Activated naive CD8-positive, alpha-beta T cell treated with anti-CD3 and anti-CD28 coated beads, Interleukin-2, amount 10 ng/mL, durations not matched to agents 7 days and 5 days (primary cell): Measurements from ENCODE around the gene ESR2. TPM values are rescaled to one million over a fixed set of nuclear protein-coding genes. Genes with fewer than 3 reads are reported as not detected.
"Not testable (repeated sequence)": the region's sequence is repeated elsewhere in the genome, so short reads cannot be mapped to it uniquely, and the experiment has no call there.

Source experiments
- ATAC-seq: fragments of 150-1000 bp; cut with Tn5 transposase; one replicate; pipeline ENCODE4 v1.10.0; 2021; ENCODE audit warnings: low read depth, moderate library complexity
- POLR2A ChIA-PET: fragments of 350-600 bp; sonication (Branson Sonifier 250); formaldehyde crosslinking; loops from one replicate; lab custom pipeline; 2021; ENCODE audit warnings: antibody characterized with exemption; lab: Charles Lee
- DNase-seq: peaks from one replicate; pipeline ENCODE4 v3.0.0; 2021
- H3K27ac Mint-ChIP-seq: one replicate; pipeline ENCODE4 v1.8.0; 2022; ENCODE audit warnings: mild to moderate bottlenecking, mixed read lengths
- H3K27me3 Mint-ChIP-seq: one replicate; pipeline ENCODE4 v1.8.0; 2022; ENCODE audit warnings: mild to moderate bottlenecking, moderate library complexity, mixed read lengths
- H3K36me3 Mint-ChIP-seq: one replicate; pipeline ENCODE4 v1.8.0; 2021; ENCODE audit warnings: mild to moderate bottlenecking, mixed read lengths
- H3K4me1 Mint-ChIP-seq: one replicate; pipeline ENCODE4 v1.8.0; 2021; ENCODE audit warnings: mixed read lengths
- H3K4me3 Mint-ChIP-seq: one replicate; pipeline ENCODE4 v1.8.0; 2022; ENCODE audit warnings: mild to moderate bottlenecking, moderate library complexity, mixed read lengths
- H3K9me3 Mint-ChIP-seq: one replicate; pipeline ENCODE4 v1.8.0; 2021; ENCODE audit warnings: mixed read lengths
- total RNA-seq, 2 experiments: library from RNA; stranded (reverse); gene quantifications; one replicate each; pipeline ENCODE4 v1.2.3, GENCODE V29; 2021

ESR2 gene
- total RNA-seq, result under 1 TPM in 1 of 2 experiments, not detected in 1; 0.11 TPM

- no peaks in the 10 kb centered on the region for H3K36me3 Mint-ChIP-seq
- peak; percentile 50 for ATAC-seq
- H3K27me3 Mint-ChIP-seq, result peaks cover 28% of the 10 kb centered on the region
- H3K4me1 Mint-ChIP-seq, result peaks cover 17% of the 10 kb centered on the region
- DNase-seq, result peak; percentile 55
- H3K4me3 Mint-ChIP-seq, result peak within 1 kb of the TSS; percentile 81
- no peak within 1 kb of the TSS for H3K27ac Mint-ChIP-seq
- POLR2A ChIA-PET, result no interaction called here
- no peaks in the 10 kb centered on the region for H3K9me3 Mint-ChIP-seq
Measured at GRCh38 chr14:64293976-64294671, at the start of gene ESR2. Gene ESR2, minus strand, starts transcription at chr14:64294371. Its CDS starts 11,386 bp downstream, at chr14:64282985.

GRCh38 chr14:64340560-64341196 lies 46.5 kb upstream of the ESR2 start:
- peaks cover 10% of the 10 kb centered on the region for H3K9me3 Mint-ChIP-seq
- POLR2A ChIA-PET, result interaction anchor here (4.2 kb wide), 1 partner anchor 47 kb away, joined by 25 read pairs; the partner anchor contains the start of gene MTHFD1
- ATAC-seq (no peak), DNase-seq (no peak)
- H3K36me3 Mint-ChIP-seq, result peaks cover 11% of the 10 kb centered on the region
- H3K27ac Mint-ChIP-seq, result no peak overlapping the region
- H3K4me3 Mint-ChIP-seq, result no peak overlapping the region
- no peaks in the 10 kb centered on the region for H3K27me3 Mint-ChIP-seq
- H3K4me1 Mint-ChIP-seq, result peaks cover 25% of the 10 kb centered on the region

GRCh38 chr14:64338616-64339316 lies 44.6 kb upstream of the ESR2 start:
- Mint-ChIP-seq H3K9me3 (peaks cover 12% of the 10 kb centered on the region), H3K4me3 (peak overlapping the region; percentile 95), H3K36me3 (peaks cover 14% of the 10 kb centered on the region), H3K4me1 (peaks cover 24% of the 10 kb centered on the region), H3K27me3 (no peaks in the 10 kb centered on the region), H3K27ac (peak overlapping the region; percentile 94)
- peak; percentile 87 for DNase-seq
- ATAC-seq, result peak; percentile 88
- POLR2A ChIA-PET, result interaction anchor here (1.2 to 4.2 kb wide), 4 partner anchors 49 to 697 kb away, joined by 3 to 25 read pairs (median 10); partner anchors contain the start of genes MTHFD1, WDR89 and ZBTB1

- peak; percentile 75 for ATAC-seq
- POLR2A ChIA-PET, result interaction anchor here (0.6 to 4.2 kb wide), 7 partner anchors 10 to 696 kb away, joined by 3 to 25 read pairs (median 4); partner anchors contain the start of genes MTHFD1, WDR89 and ZBTB1
- H3K27ac Mint-ChIP-seq, result peak overlapping the region; percentile 94
- H3K36me3 Mint-ChIP-seq, result peaks cover 14% of the 10 kb centered on the region
- peaks cover 12% of the 10 kb centered on the region for H3K9me3 Mint-ChIP-seq
- peak; percentile 84 for DNase-seq
- H3K27me3 Mint-ChIP-seq, result no peaks in the 10 kb centered on the region
- H3K4me1 Mint-ChIP-seq, result peaks cover 24% of the 10 kb centered on the region
- peak overlapping the region; percentile 95 for H3K4me3 Mint-ChIP-seq
Measured at GRCh38 chr14:64337888-64338615, 43.9 kb upstream of the ESR2 start.

- ATAC-seq (no peak), DNase-seq (no peak)
- Mint-ChIP-seq H3K36me3 (peaks cover 4% of the 10 kb centered on the region), H3K4me3 (no peak overlapping the region), H3K27me3 (peaks cover 4% of the 10 kb centered on the region), H3K27ac (no peak overlapping the region), H3K9me3 (no peaks in the 10 kb centered on the region), H3K4me1 (no peaks in the 10 kb centered on the region)
- POLR2A ChIA-PET, result interaction anchor here (0.6 kb wide), 1 partner anchor 99 kb away, joined by 3 read pairs; no protein-coding TSS in a partner anchor
Measured at GRCh38 chr14:64329149-64329548, 35.0 kb upstream of the ESR2 start.

- H3K36me3 Mint-ChIP-seq, result peaks cover 4% of the 10 kb centered on the region
- no peak overlapping the region for H3K4me3 Mint-ChIP-seq
- ATAC-seq (no peak), DNase-seq (no peak)
- H3K27me3 Mint-ChIP-seq, result peaks cover 12% of the 10 kb centered on the region
- no peaks in the 10 kb centered on the region for H3K4me1 Mint-ChIP-seq
- no peaks in the 10 kb centered on the region for H3K9me3 Mint-ChIP-seq
- POLR2A ChIA-PET, result no interaction called here
- H3K27ac Mint-ChIP-seq, result no peak overlapping the region
Measured at GRCh38 chr14:64326502-64326901, 32.3 kb upstream of the ESR2 start.

GRCh38 chr14:64324895-64325294 lies 30.7 kb upstream of the ESR2 start:
- no peak for ATAC-seq
- DNase-seq, result no peak
- POLR2A ChIA-PET, result no interaction called here
- H3K4me3 Mint-ChIP-seq, result no peak overlapping the region
- peaks cover 16% of the 10 kb centered on the region for H3K27me3 Mint-ChIP-seq
- H3K27ac Mint-ChIP-seq, result no peak overlapping the region
- H3K9me3 Mint-ChIP-seq, result no peaks in the 10 kb centered on the region
- no peaks in the 10 kb centered on the region for H3K4me1 Mint-ChIP-seq
- peaks cover 4% of the 10 kb centered on the region for H3K36me3 Mint-ChIP-seq

- POLR2A ChIA-PET, result no interaction called here
Measured at GRCh38 chr14:64324461-64324860, 30.3 kb upstream of the ESR2 start.

GRCh38 chr14:64320362-64320761 lies 26.2 kb upstream of the ESR2 start:
- POLR2A ChIA-PET, DNase-seq, H3K36me3 Mint-ChIP-seq, H3K4me3 Mint-ChIP-seq, H3K27ac Mint-ChIP-seq, H3K4me1 Mint-ChIP-seq, H3K9me3 Mint-ChIP-seq, ATAC-seq: not testable (repeated sequence)
- peaks cover 24% of the 10 kb centered on the region for H3K27me3 Mint-ChIP-seq

More at GRCh38 chr14:64324461-64324860, 30.3 kb upstream of the ESR2 start:
- peaks cover 16% of the 10 kb centered on the region for H3K27me3 Mint-ChIP-seq
- no peak for ATAC-seq
- no peaks in the 10 kb centered on the region for H3K4me1 Mint-ChIP-seq
- H3K36me3 Mint-ChIP-seq, result peaks cover 4% of the 10 kb centered on the region
- DNase-seq, result no peak
- H3K4me3 Mint-ChIP-seq, result no peak overlapping the region
- H3K27ac Mint-ChIP-seq, result no peak overlapping the region
- H3K9me3 Mint-ChIP-seq, result no peaks in the 10 kb centered on the region

GRCh38 chr14:64318695-64319094 lies 24.5 kb upstream of the ESR2 start:
- H3K9me3 Mint-ChIP-seq, H3K4me1 Mint-ChIP-seq, H3K4me3 Mint-ChIP-seq, H3K36me3 Mint-ChIP-seq, ATAC-seq, POLR2A ChIA-PET, DNase-seq, H3K27ac Mint-ChIP-seq: not testable (repeated sequence)
- peaks cover 20% of the 10 kb centered on the region for H3K27me3 Mint-ChIP-seq

- Mint-ChIP-seq H3K4me1 (peaks cover 1% of the 10 kb centered on the region), H3K27me3 (peaks cover 17% of the 10 kb centered on the region), H3K27ac (no peak overlapping the region), H3K36me3 (no peaks in the 10 kb centered on the region), H3K9me3 (no peaks in the 10 kb centered on the region), H3K4me3 (no peak overlapping the region)
- POLR2A ChIA-PET, result interaction anchor here (0.6 kb wide), 1 partner anchor 662 kb away, joined by 6 read pairs; no protein-coding TSS in a partner anchor
- DNase-seq, result no peak
- peak; percentile 47 for ATAC-seq
Measured at GRCh38 chr14:64303471-64303917, 9.3 kb upstream of the ESR2 start.

GRCh38 chr14:64298773-64299172 lies 4.6 kb upstream of the ESR2 start:
- H3K9me3 Mint-ChIP-seq, result no peaks in the 10 kb centered on the region
- ATAC-seq (no peak), DNase-seq (no peak)
- no peak overlapping the region for H3K27ac Mint-ChIP-seq
- peaks cover 21% of the 10 kb centered on the region for H3K27me3 Mint-ChIP-seq
- POLR2A ChIA-PET, result no interaction called here
- no peak overlapping the region for H3K4me3 Mint-ChIP-seq
- peaks cover 12% of the 10 kb centered on the region for H3K4me1 Mint-ChIP-seq
- H3K36me3 Mint-ChIP-seq, result no peaks in the 10 kb centered on the region
